CD4-positive, alpha-beta T cell treated with Interferon alpha-2 for 1 hour (primary cell): ENCODE results near the gene CACNA2D1.

Experiments used
- DNase-seq, 2 donors: peaks; one replicate each; pipeline ENCODE4 v3.0.0-alpha.2; 2020 to 2022

Gene CACNA2D1

DNA sequence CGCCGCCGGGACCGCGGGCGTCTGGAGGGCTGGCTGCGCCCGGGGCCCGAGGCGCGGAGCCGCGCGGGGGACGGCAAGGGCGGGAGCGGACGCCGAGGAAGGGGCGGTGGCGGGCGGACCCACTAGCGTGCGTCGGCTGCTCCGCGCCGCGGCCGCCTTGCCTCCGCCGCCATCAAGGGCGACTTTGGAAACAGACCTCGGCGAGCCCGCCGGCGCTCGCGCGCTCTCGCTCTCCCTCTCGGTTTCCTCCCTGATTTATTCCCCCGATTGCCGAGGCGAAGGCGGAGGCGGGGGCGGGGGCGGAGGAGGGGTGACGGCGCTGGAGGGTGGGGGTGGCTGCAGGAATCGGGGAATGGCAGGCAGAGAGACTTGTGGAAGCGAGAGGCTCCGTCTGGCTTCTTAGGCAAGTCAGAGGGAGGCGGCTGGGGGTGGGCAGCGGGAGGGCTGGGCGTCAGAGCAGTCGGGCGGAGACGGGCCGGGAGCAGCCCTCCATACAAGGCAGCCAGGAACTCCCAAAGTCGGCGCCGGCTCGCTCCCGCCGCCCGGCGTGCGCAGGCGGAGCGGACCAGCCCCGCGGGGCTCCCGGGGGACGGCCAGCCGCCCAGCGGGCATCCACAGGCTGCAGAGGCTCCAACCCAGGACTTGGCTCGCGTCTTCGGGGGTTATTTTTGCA is at the start of gene CACNA2D1:
Gene CACNA2D1 (minus strand): TSS at position 231 of the 673 bp plus-strand sequence.
- no peak for DNase-seq

DNA sequence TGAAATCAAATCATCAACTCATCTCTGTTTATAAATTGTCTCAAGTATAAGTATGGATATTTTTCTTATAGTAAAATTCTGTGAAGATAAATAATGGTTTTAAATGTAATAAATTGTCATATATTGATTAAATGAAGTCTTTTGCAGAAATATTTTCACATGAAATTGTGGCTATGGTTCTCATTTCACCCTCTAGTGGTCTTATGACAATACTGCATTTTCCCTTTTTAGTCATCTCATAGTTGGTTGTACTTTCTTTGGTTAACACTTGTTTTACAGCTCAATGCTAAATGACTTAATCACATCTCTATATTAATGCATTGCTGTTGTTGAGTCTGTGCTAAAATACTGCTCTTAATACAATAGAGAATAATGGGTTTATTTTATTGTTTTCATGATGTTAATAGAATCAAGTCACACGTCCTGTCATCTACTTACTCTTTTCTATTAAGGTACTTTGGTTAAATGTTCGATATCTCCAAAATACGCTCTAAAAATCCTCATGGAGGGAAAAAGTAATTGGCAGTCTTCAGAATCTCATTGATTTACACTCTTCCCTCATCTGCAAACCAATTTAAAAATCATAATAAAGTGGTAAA is 38.0 kb upstream of the CACNA2D1 start:
- no peak for DNase-seq

DNA sequence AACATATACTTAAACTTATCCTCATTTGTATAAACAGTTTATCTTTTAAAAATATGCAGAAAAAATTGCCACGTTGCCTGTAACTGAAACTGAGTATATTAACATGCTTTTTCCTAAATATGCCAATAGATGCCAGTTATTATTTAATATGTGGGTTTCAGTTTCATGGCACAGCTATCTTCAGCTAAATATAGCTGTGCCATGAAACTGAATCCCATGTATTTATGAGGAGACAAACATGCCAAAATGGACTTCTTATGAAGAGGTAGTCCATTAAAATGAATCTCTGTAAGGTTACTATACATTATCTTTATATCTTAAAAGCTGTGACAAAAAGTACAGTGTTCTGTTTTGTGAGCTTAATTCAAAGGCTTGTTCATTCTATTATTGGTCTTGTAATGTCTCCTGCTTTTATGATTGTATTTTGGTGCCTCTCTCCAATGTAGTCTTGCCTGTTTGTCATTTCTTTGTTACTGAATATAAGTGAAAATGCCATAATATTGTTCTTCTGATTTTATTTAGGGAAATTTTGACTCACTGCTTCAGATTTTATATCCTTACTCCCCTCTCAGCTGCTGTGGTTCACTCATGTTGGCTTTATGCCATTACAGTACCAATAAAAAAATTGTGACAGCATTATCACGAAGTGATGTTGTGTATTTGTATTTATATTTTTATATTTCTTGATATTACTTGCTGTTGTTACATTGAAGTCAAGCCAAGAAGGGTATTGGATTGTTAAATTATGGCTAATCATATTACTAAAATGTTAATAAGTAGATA is 34.3 kb upstream of the CACNA2D1 start:
- DNase-seq = no peak

- DNase-seq = no peak
Observed at GRCh38 chr7:82472966-82473365, 29.4 kb upstream of the CACNA2D1 start.

GRCh38 chr7:82471351-82472020 is 27.9 kb upstream of the CACNA2D1 start:
- no peak for DNase-seq

- no peak for DNase-seq
Observed at GRCh38 chr7:82469207-82469606, 25.6 kb upstream of the CACNA2D1 start.

DNA sequence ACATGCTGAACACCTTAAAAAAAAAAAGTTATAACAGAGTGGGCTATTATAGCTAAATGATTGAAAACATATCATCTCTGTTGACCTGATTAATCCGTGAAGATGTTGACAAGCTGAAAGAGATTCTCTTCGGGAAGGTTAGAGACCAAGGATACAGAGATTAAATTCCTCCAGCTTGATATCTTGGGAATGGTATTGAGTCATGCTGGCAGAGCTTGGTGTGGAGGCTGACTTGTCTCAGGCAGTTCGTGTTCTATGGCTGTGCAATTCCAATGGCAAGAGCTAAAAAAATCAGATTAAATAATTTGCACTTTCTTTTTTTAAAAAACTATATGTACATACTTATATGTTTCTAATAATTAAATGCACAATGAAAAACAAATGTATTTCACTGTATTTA is 24.9 kb upstream of the CACNA2D1 start:
- DNase-seq = no peak

DNA sequence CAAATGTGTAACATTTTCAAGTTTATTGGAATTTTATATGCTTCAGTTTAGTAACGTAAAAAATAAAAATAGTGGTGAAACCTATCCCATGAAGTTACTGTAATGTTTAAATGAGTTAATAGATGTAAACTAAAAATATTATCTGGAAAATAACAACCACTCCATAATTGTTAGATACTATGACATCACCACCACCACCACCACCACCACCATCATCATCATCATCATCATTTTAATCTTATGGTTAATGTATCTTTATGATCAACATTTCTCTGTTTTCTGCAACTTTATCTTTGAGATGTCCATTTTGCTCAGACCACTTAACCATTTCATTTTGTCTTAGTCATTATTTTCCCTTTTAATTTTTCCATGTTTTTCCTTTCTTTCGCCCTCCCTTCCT is 23.4 kb upstream of the CACNA2D1 start:
- DNase-seq = no peak

DNA sequence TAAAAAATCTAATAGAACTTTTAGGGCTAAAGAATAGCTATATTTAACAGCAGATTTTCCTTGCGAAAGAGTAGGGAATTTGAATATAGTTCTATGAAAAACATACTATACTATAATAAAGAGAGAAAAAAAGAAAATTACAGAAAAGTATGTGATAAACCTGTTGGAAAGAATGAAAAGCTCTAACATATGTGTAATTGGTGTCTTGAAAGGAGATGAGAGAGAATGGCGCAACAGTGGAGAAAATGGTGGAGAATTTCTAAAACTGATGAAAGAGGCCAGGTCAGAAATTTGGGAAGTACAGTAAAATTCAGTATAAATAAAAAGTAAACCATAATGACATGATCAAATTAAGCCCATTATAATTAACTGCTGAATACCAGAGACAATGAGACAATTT is 20.8 kb upstream of the CACNA2D1 start:
- DNase-seq = no peak

DNA sequence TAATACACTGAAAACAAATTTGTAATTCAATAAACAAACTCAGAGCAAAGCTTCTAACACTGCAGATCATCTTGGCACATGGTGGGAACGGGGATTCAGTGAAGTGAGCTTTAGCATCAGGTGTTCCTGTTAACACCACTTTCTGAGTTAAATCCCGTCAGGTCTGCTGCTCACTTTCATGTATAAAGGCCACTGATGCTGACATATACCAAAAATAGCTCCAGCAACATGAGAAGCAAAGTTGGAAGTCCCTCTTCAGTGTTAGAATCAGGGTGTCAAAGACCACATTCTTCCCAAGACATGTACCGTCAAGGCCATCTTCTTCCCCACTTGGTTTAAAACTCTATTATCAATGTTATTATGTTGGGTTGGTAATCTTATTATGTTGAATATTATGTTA is 11.7 kb upstream of the CACNA2D1 start:
- no peak for DNase-seq

- DNase-seq = no peak
Observed at GRCh38 chr7:82450759-82451158, 7.2 kb upstream of the CACNA2D1 start.

DNA sequence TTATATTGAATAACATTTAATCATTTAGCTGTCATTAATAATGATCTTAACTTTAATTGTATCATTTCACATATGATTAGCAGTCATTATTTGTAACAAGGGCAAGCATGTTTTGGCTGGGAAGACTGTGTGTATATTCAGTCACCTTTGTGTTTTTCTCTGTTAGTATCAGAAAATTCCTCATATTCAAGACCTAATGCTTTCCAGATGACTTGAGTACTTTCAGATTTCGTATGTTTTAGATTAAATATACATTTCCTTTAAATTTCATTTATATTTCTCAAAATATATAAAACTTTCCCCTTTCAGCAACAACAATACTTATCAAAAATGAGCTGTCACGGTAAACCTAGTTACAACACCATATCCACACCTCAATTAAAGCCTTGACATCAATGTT is 6.3 kb upstream of the CACNA2D1 start:
- DNase-seq = no peak

- no peak for DNase-seq
Observed at GRCh38 chr7:82446897-82447296, 3.3 kb upstream of the CACNA2D1 start.

DNA sequence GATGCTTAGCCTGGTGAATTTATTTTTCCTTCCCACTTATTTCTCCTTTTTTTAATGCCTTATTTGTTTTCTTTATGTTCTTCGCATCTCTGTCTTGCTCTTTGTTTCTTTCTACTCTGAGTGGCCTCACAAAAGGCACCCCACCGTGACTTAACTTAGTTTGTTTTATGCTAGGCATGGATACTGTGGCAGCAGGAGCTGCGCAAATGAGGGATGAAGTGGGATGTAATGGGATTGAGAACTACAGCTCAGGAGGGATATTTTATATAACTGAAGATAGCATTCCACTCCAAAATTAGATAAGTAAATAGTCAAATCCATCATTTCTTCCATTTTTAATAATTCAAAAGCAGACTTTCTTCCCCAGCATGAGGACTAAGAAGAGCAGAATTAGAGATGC is 1.7 kb upstream of the CACNA2D1 start:
- no peak for DNase-seq

GRCh38 chr7:82444220-82444909 is 788 bp upstream of the CACNA2D1 start:
- no peak for DNase-seq

GRCh38 chr7:82443036-82443546 is 486 bp downstream of the CACNA2D1 start:
- no peak for DNase-seq

DNA sequence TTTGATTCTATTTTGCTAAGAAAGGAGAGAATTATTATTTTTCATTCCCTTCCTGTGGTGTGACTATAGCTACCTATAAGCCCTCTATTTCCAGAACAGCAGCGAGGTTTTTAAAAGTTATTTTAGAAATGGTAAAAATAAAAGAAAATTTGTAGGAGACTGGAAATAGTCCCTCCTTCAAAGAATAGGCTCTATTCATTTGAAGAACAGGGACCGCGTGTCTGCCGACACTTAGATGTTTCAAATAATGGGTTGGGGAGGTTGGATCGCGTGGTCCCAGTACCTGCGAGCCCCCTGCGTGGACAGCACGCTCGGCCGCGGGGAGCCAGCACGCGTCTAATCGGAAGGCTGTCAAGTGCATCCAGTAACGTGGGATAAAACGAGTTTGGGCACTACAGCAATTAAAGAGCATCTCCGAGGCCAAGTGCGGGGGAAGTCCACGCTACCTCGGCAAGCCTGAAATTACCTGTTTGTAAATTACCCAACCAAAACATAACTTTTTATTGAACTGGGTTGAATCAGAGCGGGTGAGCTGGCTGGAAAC is 1.0 kb downstream of the CACNA2D1 start:
- DNase-seq = no peak

DNA sequence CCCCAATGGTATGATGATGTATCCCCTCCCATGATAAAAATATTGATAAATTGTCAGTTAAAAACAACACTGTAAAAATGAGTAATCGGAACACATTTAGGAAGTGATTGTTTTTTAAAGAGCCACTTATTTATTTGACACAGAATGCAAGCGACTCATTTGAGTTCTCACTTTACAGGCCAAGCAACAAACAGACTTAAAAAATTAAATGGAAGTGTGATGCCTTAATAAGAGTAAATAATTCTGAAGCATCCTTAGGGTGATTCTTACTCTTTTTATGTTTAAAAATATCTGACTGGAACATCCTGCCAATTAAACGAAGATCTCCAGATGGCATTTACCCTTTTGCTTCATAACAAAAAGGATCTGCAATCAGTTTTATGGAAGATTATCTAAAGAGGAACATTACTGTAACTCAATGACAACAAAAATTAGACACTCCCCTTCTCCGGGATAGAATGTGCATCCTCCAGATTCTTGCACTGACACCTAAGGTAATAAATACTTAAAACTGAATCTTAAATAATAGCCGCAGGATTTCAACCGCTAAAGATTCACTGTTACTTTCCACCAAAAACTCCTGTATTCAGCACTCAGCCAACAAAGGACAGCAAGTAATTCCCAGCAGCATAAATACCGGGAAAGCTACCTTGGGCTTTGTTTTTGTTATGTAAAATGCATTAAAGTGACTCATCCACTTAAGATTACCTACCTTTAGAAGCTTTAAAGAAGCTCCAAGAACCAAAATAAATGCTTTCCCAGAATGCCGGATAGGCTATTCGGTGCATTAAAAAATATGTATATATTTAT is 1.7 kb downstream of the CACNA2D1 start:
- DNase-seq = no peak

GRCh38 chr7:82438521-82438920 is 5.1 kb downstream of the CACNA2D1 start:
- no peak for DNase-seq

GRCh38 chr7:82435769-82436168 is 7.8 kb downstream of the CACNA2D1 start:
- DNase-seq = no peak

DNA sequence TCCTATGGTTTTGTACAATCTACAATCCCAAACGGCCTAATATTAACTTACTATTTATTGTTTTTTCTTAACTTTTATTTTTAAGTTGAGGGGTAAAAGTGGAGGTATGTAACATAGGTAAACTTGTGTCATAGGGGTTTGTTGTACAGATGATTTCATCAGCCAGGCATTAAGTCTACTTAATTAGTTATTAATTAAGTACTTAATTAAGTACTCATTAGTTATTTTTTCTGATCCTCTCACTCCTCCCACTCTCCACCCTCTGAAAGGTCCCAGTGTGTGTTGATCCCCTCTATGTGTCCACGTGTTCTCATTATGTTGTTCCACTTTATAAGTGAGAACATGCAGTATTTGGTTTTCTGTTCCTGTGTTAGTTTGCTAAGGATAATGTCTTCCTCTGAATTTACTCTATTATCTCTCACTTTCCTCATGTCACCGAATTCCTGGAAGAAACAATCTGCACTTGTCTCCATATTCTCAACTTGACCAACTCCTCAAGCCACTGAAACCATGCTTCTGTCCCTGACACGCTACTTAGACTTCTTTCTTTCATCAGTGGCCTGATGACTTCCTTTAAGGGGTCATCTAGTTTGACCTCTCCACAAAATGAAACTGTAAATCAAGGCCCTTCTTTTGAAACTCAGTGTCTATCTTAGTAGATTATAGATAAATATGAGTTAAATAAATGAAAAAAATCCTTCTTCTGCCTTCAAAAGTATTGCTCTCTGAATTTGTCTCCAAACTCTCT is 9.1 kb downstream of the CACNA2D1 start:
- DNase-seq = no peak
